HG03045 (cell line): ENCODE data around the gene FAM3A.

ENCODE experiments used
- ATAC-seq: cut with Tn5 transposase; IDR thresholded peaks from one replicate; pipeline ENCODE4 v1.9.1; 2021; ENCODE audit warnings: mild to moderate bottlenecking, moderate library complexity; ENCODE audit not compliant: unreplicated experiment

FAM3A gene

GRCh38 chrX:154535892-154536291, 19.9 kb upstream of the FAM3A start:
- no peak for ATAC-seq

GRCh38 chrX:154534526-154535322, 18.7 kb upstream of the FAM3A start:
- ATAC-seq: peak; percentile 88

- ATAC-seq: no peak
These were observed 16.7 kb upstream of the FAM3A start for GRCh38 chrX:154532690-154533089.

- ATAC-seq: no peak
These were observed 15.6 kb upstream of the FAM3A start for GRCh38 chrX:154531626-154532025.

- ATAC-seq: no peak
These were observed 14.3 kb upstream of the FAM3A start for GRCh38 chrX:154530286-154530685.

- ATAC-seq: no peak
These were observed 13.2 kb upstream of the FAM3A start for GRCh38 chrX:154529206-154529612.

GRCh38 chrX:154526901-154527675, 11.1 kb upstream of the FAM3A start:
- ATAC-seq: peak; percentile 75

GRCh38 chrX:154525606-154526490, 9.8 kb upstream of the FAM3A start:
- no peak for ATAC-seq

GRCh38 chrX:154519389-154519788, 3.4 kb upstream of the FAM3A start:
- ATAC-seq: no peak

- no peak for ATAC-seq
These were observed 1.2 kb upstream of the FAM3A start for GRCh38 chrX:154517101-154517781.

GRCh38 chrX:154516656-154517100, 646 bp upstream of the FAM3A start:
- no peak for ATAC-seq

- no peak for ATAC-seq
These were observed 704 bp downstream of the FAM3A start for GRCh38 chrX:154515090-154515965.

GRCh38 chrX:154513716-154514115, 2.3 kb downstream of the FAM3A start:
- no peak for ATAC-seq

- ATAC-seq: no peak
These were observed 3.0 kb downstream of the FAM3A start for GRCh38 chrX:154512879-154513553.

GRCh38 chrX:154511761-154512160, 4.3 kb downstream of the FAM3A start:
- no peak for ATAC-seq

- no peak for ATAC-seq
These were observed 6.6 kb downstream of the FAM3A start for GRCh38 chrX:154509455-154509854.

GRCh38 chrX:154508384-154508745, 7.7 kb downstream of the FAM3A start:
- no peak for ATAC-seq

- ATAC-seq: no peak
These were observed 8.2 kb downstream of the FAM3A start for GRCh38 chrX:154507673-154508383.
